SK-N-MC (cell line): ENCODE measurements around the gene CEP68.

ENCODE experiments used
- EZH2 ChIP-seq: fragments of 200-600 bp; sonication (generic); IDR thresholded peaks from one replicate; pipeline ENCODE4 v1.6.1; 2017; ENCODE audit warnings: antibody characterized with exemption
- FOXP2 ChIP-seq: optimal IDR thresholded peaks from 2 replicates; pipeline ENCODE3; 2011; ENCODE audit warnings: mild to moderate bottlenecking, moderate library complexity; ENCODE audit not compliant: insufficient read depth; ENCODE audit errors: extremely low read length, control extremely low read depth
- POLR2AphosphoS5 ChIP-seq: IDR thresholded peaks from 2 replicates; pipeline ENCODE4 v1.6.1; 2012; ENCODE audit warnings: mild to moderate bottlenecking, low read depth, low read length, borderline replicate concordance

DNA sequence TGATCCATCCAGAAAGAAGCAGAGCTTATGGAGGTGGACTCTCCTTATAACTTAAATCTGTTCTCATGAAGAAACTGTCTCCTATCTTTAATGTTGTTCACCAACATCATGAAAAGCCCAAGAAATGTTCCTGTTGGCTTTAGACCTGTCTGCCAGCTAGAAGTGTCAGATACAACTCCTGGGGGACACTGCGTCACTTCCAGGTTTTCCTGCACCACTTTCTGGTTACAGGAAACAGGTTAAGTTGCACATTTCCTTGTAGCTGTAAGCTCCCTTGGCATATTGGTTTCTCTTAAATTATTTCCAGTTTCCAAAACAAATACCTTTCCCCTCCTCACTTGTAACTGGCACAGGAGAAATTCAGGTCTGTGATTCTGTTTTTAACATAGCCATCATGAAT is 2.9 kb downstream of the CEP68 start:
- TF ChIP-seq POLR2AphosphoS5 = no peak
- TF ChIP-seq EZH2 = no peak
- no peak for TF ChIP-seq FOXP2
